Adrenal gland (tissue), 12 donors: ENCODE data around the gene D2HGDH. TPM values are rescaled to one million over a fixed set of nuclear protein-coding genes. Genes with fewer than 3 reads are reported as not detected.

Experiments used
- DNase-seq, 7 donors: peaks; one replicate each; pipeline ENCODE4 v3.0.0-alpha.2; 2019 to 2020
- H3K27ac ChIP-seq, 5 donors: fragments of 200-600 bp; sonication (generic) in 4 of 5; 1 replicate in 3 of 5; 2 replicates in 2 of 5; pipeline versions ENCODE4 v1.5.1 to v1.8.0; 2016 to 2020; ENCODE audit warnings: mild to moderate bottlenecking in 1 of 5
- H3K27me3 ChIP-seq: fragments of 200-600 bp; 2 replicates; pipeline ENCODE4 v1.8.0; 2021
- H3K36me3 ChIP-seq, 2 donors: fragments of 200-600 bp; replicated peaks in 1 of 2; 1 replicate in 1 of 2; 2 replicates in 1 of 2; pipeline versions ENCODE4 v1.5.1 to v1.8.0; 2018 to 2022
- H3K4me1 ChIP-seq, 2 donors: fragments of 200-600 bp; replicated peaks in 1 of 2; 1 replicate in 1 of 2; 2 replicates in 1 of 2; pipeline versions ENCODE4 v1.5.1 to v1.8.0; 2018 to 2021
- H3K4me3 ChIP-seq, 4 donors: fragments of 200-600 bp; sonication (generic) in 3 of 4; one replicate each; pipeline ENCODE4 v1.5.1; 2016 to 2018
- H3K9me3 ChIP-seq, 3 donors: fragments of 200-600 bp; sonication (generic) in 1 of 3; replicated peaks in 1 of 3; 1 replicate in 2 of 3; 2 replicates in 1 of 3; pipeline versions ENCODE4 v1.5.1 to v1.8.0; 2016 to 2021
- CTCF ChIP-seq, 6 experiments: fragments of 450-650 bp in 4 of 6; fragments of 200-600 bp in 2 of 6; sonication (generic) in 1 of 6; IDR thresholded peaks; 1 replicate in 5 of 6; 2 replicates in 1 of 6; pipeline versions ENCODE4 v1.5.1 to v1.8.0; 2016 to 2021; ENCODE audit warnings: antibody characterized with exemption in 6 of 6, mild to moderate bottlenecking in 2 of 6, moderate library complexity in 1 of 6
- POLR2A ChIP-seq, 2 donors: fragments of 450-650 bp; IDR thresholded peaks; one replicate each; pipeline ENCODE4 v1.6.1; 2017; ENCODE audit warnings: antibody characterized with exemption in 2 of 2, mild to moderate bottlenecking in 2 of 2, moderate library complexity in 1 of 2
- WGBS, 4 donors: extraction: QIAGEN DNeasy Blood & Tissue Kit in 2 of 4; methylation state at CpG; one replicate each; pipeline versions ENCODE4 v1.1.5 to v1.1.7; 2013 to 2017; 5-methylcytosine and 5-hydroxymethylcytosine counted together
- intact Hi-C, 2 donors: fragments of 100-400 bp; cut with DNase I; formaldehyde crosslinking; loops; one replicate each; pipeline versions ENCODE4 v1.14.1 to v1.15.0; 2022 to 2023
- polyA plus RNA-seq, 3 donors: library from polyadenylated mRNA; stranded (reverse); fragments of 200-250 nt in 2 of 3; fragments of 350-450 nt in 1 of 3; fragmentation: Illumina TruSeq in 1 of 3; extraction: RNeasy Lipid Tissue Mini Kit (QIAGEN cat#74804) in 1 of 3; gene quantifications; one replicate each; pipeline ENCODE4 v1.2.3, GENCODE V29; 2013 to 2014
- total RNA-seq, 9 donors: library from RNA; depleted of rRNA in 4 of 9; stranded (reverse); fragments of >200 nt in 4 of 9; fragments of 120-200 nt in 1 of 9; fragmentation: NEBNext Ultra II Directional in 1 of 9; extraction: Animal tissue kit (Norgen Biotek cat#: 25700) in 1 of 9; gene quantifications; one replicate each; pipeline versions ENCODE4 v1.1.0 to v1.2.4, GENCODE V29; 2013 to 2023
- donor health status: healthy with polysubstance abuse.
- donor health status: Bipolar disorder and iron deficiency.
- donor health status: DM: yes; HTN: yes; CAD: no.
- donor health status: DM: no; HTN: no; CAD: no.
- donor health status: DM: no; HTN: no; CAD: no.
- donor health status: DM: yes; HTN: yes; CAD: no.

Gene D2HGDH
- total and polyA plus RNA-seq, 12 donors = 4.3 to 131 (median 38.1) TPM

- H3K27ac ChIP-seq = no peak overlapping the region
- H3K9me3 ChIP-seq = no peaks in the 10 kb centered on the region
- TF ChIP-seq POLR2A (IDR thresholded peaks at IDR 0.05) (no peak), CTCF (IDR thresholded peaks at IDR 0.05) (no peak)
- intact Hi-C loops = no loop called here
- DNase-seq = peak in 3 of 7 donors; percentile 0 to 20 (median 16)
- H3K36me3 ChIP-seq = no peaks in the 10 kb centered on the region
- no peak overlapping the region for H3K4me3 ChIP-seq
- WGBS, 4 donors = 61 to 78% (median 68%) methylated on average over 5 to 29 of the region's 29 CpGs
- H3K27me3 ChIP-seq = peaks cover 20% of the 10 kb centered on the region
- no peaks in the 10 kb centered on the region for H3K4me1 ChIP-seq
Measured at GRCh38 chr2:241773511-241774418, 39.3 kb downstream of the D2HGDH start.

- Histone ChIP-seq H3K27ac (no peak overlapping the region), H3K4me3 (no peak overlapping the region), H3K9me3 (no peaks in the 10 kb centered on the region), H3K36me3 (no peaks in the 10 kb centered on the region), H3K27me3 (peaks cover 20% of the 10 kb centered on the region), H3K4me1 (no peaks in the 10 kb centered on the region)
- no peak for TF ChIP-seq POLR2A (IDR thresholded peaks at IDR 0.05)
- WGBS, 4 donors = 42 to 51% (median 45%) methylated on average over 16 to 40 of the region's 40 CpGs
- DNase-seq = peak; percentile 56 to 82 (median 72)
- intact Hi-C loops = no loop called here
Measured at GRCh38 chr2:241774419-241775222, 40.2 kb downstream of the D2HGDH start.

- TF ChIP-seq CTCF (IDR thresholded peaks at IDR 0.05) (no peak), POLR2A (IDR thresholded peaks at IDR 0.05) (no peak)
- no peaks in the 10 kb centered on the region for H3K9me3 ChIP-seq
- DNase-seq = peak in 2 of 7 donors; percentile 22 to 46
- WGBS, 4 donors = 67 to 76% (median 70%) methylated on average over 15 to 34 of the region's 34 CpGs
- H3K27ac ChIP-seq = no peak overlapping the region
- no peaks in the 10 kb centered on the region for H3K4me1 ChIP-seq
- H3K36me3 ChIP-seq = no peaks in the 10 kb centered on the region
- peaks cover 20% of the 10 kb centered on the region for H3K27me3 ChIP-seq
- intact Hi-C loops = no loop called here
- no peak overlapping the region for H3K4me3 ChIP-seq
Measured at GRCh38 chr2:241775223-241776177, 41.1 kb downstream of the D2HGDH start.

GRCh38 chr2:241776336-241777169, 42.1 kb downstream of the D2HGDH start, which contains the start of gene GAL3ST2:
Gene GAL3ST2, plus strand, starts transcription at chr2:241776822. Its CDS starts 134 bp downstream, at chr2:241776956.
- intact Hi-C loops = no loop called here
- TF ChIP-seq POLR2A (IDR thresholded peaks at IDR 0.05) = no peak
- no peak for TF ChIP-seq CTCF (IDR thresholded peaks at IDR 0.05)
- Histone ChIP-seq H3K9me3 (no peaks in the 10 kb centered on the region), H3K4me3 (no peak within 1 kb of the TSS), H3K27me3 (peaks cover 20% of the 10 kb centered on the region), H3K4me1 (no peaks in the 10 kb centered on the region), H3K27ac (no peak within 1 kb of the TSS), H3K36me3 (no peaks in the 10 kb centered on the region)
- DNase-seq = peak in 1 of 7 donors; percentile 18
- 69 to 88% (median 81%) methylated on average over 6 to 27 of the region's 27 CpGs for WGBS, 4 donors
